ENCODE measurements around the gene ELOA.
A peak's percentile ranks its signal among the peaks of the same experiment; 100 is the strongest.
"Not testable (repeated sequence)": the region's sequence is repeated elsewhere in the genome, so short reads cannot be mapped to it uniquely, and the experiment has no call there.

Gene ELOA

GRCh38 chr1:23741609-23742008 lies 1.7 kb upstream of the ELOA start:
- DNase-seq = no peak

GRCh38 chr1:23742670-23743286 lies 493 bp upstream of the ELOA start:
- DNase-seq = no peak

- DNase-seq = no peak
Observed at GRCh38 chr1:23745515-23745914, 2.2 kb downstream of the ELOA start.

GRCh38 chr1:23748016-23748415 lies 4.7 kb downstream of the ELOA start:
- no peak for DNase-seq

DNA sequence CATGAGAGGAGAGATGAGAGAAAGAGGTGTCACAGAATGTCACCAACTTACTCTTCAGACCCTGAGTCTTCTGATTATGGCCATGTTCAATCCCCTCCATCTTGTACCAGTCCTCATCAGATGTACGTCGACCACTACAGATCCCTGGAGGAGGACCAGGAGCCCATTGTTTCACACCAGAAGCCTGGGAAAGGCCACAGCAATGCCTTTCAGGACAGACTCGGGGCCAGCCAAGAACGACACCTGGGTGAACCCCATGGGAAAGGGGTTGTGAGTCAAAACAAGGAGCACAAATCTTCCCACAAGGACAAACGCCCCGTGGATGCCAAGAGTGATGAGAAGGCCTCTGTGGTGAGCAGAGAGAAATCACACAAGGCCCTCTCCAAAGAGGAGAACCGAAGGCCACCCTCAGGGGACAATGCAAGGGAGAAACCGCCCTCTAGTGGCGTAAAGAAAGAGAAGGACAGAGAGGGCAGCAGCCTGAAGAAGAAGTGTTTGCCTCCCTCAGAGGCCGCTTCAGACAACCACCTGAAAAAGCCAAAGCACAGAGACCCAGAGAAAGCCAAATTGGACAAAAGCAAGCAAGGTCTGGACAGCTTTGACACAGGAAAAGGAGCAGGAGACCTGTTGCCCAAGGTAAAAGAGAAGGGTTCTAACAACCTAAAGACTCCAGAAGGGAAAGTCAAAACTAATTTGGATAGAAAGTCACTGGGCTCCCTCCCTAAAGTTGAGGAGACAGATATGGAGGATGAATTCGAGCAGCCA lies 8.0 kb downstream of the ELOA start:
- DNase-seq = no peak

DNA sequence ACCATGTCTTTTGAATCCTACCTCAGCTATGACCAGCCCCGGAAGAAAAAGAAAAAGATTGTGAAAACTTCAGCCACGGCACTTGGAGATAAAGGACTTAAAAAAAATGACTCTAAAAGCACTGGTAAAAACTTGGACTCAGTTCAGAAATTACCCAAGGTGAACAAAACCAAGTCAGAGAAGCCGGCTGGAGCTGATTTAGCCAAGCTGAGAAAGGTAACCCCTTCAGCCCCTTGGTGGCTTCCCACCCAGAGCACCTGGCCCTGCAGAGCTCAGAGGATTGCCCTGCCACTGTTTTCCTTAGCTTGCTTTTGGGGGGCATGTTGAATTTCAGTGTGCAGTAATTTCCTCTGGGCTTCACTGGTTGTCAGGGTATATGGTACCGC lies 8.5 kb downstream of the ELOA start:
- DNase-seq = no peak

GRCh38 chr1:23752909-23753308 lies 9.6 kb downstream of the ELOA start:
- DNase-seq = no peak

DNA sequence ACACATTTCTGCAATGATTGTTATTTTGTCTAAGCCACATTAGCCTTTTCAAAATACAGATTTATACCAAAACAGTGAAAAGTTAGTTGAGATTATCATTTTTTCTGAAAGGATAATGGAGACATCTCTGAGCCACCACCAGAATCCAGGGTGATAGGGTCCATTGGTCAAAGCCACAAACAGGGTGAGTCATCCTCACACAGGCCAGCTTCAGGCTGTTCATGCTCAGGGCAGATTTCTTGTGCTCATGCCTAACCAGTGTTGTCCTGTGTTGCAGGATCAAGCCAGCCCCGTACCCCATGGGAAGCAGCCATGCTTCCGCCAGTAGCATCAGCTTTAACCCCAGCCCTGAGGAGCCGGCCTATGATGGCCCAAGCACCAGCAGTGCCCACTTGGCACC lies 13.4 kb downstream of the ELOA start:
- DNase-seq = no peak

GRCh38 chr1:23757812-23758211 lies 14.5 kb downstream of the ELOA start:
- no peak for DNase-seq

- no peak for DNase-seq
Observed at GRCh38 chr1:23759277-23759676, 16.0 kb downstream of the ELOA start.

DNA sequence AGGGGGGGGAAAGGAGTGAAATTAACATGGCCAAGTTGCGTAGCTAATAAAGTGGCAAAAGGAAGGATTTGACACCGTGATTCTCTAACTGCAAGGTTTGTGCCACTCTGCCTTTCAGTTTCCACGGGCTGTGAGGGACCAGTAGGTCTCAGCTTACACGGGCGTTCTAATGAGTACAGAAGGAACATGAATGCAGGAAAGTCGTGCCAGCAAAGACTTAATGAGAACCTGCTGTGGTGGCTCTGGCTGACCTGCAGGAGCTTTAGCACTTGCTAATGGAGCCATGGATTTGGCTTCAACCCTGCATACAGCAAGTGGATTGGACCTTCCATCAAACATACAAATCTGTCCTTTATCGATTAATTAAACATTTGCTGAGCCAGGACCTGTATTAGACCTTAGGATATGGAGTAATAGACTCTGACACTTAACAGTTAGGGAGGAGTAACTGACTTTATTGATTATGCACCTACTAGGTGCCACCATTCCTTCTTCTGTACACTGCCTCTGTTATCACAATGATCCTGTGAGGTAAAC lies 19.8 kb downstream of the ELOA start:
- DNase-seq = no peak

GRCh38 chr1:23768733-23769132 lies 25.5 kb downstream of the ELOA start:
- DNase-seq = no peak

GRCh38 chr1:23772049-23772853 lies 29.0 kb downstream of the ELOA start:
- DNase-seq = peak; percentile 15

DNA sequence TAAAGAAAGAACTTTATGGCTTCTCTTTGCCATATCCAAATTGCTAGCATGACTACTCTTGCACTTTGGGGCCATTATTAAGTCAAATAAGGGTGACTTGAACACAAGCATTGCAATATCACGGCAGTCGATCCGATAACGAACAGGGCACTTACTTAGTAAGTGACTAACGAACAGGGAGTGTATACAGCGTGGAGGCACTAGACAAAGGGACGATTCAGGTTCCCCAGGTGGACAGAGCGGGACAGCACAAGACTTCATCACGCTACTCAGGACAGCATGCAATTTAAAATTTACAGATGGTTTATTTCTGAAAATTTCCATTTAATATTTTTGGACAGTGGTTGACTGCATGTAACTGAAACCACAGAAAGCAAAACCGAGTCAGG lies 29.6 kb downstream of the ELOA start:
- no peak for DNase-seq

DNA sequence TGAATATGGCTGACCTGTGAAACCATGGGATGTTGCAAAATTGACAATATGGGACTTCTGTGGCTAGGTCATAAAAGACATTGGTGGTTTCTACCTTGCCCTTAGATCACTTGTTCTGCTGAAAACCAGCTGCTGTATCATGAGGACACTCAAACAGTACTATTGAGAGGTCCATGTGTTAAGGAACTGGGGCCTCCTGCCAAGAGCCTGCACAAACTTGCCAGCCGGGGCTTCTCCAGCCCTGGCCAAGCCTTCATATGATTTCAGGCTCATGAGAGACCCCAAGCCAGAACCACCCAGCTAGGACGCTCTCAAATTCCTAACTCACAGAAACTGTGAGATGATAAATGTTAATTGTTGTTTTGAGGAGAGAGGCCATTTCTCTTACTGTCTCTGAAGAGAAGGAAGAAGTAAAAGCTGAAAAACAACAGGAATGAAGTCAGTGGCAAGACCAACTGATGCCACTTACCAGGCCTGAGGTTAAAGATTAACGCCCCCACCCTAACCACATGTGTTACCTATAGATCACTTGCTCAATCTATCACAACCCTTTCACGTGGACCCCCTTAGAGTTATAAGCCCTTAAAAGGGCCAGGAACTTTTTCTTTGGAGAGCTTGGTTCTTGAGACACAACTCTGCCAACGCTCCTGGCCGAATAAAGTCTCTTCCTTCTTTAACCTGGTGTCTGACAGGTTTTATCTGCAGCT lies 31.1 kb downstream of the ELOA start:
- DNase-seq = no peak

DNA sequence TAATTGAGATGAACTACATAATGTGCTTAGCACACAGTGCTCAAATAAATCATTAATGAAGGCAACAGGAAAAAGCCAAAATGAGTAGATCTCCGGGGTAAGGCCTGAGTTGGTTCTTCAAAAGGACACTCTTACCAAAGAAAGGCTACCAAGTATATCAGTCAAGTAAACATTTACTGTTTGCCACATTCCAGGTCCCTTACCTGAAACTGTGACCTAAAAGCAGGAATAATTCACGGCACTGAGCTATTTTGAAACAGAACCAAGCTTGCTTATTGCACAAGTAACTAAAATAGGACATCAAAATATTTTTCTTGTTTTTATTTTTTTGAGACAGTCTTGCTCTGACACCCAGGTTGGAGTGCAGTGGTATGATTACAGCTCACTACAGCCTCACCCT lies 32.9 kb downstream of the ELOA start:
- no peak for DNase-seq

DNA sequence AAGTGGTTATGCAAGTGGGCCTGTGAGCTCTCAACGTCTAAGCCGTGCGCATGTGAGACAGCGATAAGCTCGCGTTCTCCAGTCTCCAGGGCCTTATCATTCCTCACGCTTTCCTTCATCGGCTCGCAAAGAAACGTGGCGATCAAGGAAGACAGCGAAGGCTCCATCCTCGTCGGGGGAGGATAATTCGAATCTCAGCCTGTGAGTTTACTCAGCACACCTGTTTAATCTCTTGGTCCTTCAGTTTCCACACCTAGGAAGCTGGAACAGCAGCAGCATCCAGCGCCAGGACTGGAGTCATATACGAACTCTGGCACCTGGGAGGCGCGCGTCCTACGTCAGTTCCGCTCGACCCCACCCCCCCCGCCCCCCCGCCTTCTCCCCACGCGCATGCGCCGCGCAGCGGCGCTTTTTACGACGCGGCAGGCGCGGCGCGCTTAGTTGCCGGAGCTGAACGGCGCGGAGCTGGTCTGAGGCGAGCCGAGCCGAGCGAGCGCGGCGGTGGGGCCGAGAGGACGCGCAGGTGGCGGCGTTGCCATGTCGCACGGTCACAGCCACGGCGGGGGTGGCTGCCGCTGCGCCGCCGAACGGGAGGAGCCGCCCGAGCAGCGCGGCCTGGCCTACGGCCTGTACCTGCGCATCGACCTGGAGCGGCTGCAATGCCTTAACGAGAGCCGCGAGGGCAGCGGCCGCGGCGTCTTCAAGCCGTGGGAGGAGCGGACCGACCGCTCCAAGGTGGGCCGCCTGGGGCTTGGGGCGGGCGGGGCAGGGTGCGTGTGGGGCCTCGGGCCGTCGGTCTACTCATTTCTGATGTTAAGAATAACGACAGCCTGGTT lies 34.9 kb downstream of the ELOA start, which contains the start of gene PITHD1:
Gene PITHD1, plus strand, starts transcription at position 440 of the 836 bp plus-strand sequence. Its CDS starts 98 bp downstream, at position 538.
- DNase-seq = peak; percentile 31

GRCh38 chr1:23779826-23780371 lies 36.6 kb downstream of the ELOA start:
- DNase-seq = no peak

GRCh38 chr1:23783141-23783540 lies 39.9 kb downstream of the ELOA start:
- DNase-seq = not testable (repeated sequence)

DNA sequence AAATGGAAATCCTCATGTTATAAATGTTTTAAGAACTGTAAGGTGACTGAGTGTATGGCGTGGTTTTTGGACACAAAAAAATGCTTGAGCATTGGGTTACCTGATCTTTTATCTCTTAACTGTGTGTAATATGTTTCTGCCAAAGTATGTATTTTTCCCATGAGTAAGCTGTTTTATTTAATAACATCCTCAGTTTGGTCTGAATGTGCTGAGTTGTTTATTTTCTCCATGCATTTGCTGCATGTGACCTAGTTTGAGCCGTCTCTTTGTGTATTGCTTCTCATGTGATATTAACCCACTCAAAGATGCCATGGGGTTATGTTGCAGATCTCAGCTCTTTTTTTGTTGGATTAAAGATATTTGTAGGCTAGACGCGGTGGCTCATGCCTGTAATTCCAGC lies 41.6 kb downstream of the ELOA start:
- no peak for DNase-seq

DNA sequence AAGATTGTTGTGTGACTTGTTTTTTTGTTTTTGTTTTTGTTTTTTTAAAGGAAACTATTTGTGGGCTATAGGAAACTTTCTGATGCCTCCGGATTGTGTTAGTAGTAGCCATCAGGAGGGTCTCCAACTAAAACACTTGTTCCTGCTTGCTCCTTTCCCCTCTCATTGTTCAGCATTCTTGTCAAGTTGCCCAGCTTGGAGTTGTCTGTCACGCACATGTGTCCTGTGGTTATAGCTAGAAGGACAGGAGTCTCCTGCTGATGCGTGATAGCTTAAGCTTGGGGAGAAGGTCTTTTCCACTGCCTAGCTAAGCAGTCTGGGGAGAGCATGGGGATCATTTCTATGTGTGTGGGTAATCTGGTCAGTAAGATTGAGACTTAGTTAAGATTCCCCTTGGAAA lies 44.4 kb downstream of the ELOA start:
- DNase-seq = no peak

- no peak for DNase-seq
Observed at GRCh38 chr1:23788695-23789094, 45.4 kb downstream of the ELOA start.
